ENCODE results near the gene CLK4.

Gene CLK4

GRCh38 chr5:178606269-178606668 is 20.6 kb downstream of the CLK4 start:
- TF ChIP-seq, protein P1, sequence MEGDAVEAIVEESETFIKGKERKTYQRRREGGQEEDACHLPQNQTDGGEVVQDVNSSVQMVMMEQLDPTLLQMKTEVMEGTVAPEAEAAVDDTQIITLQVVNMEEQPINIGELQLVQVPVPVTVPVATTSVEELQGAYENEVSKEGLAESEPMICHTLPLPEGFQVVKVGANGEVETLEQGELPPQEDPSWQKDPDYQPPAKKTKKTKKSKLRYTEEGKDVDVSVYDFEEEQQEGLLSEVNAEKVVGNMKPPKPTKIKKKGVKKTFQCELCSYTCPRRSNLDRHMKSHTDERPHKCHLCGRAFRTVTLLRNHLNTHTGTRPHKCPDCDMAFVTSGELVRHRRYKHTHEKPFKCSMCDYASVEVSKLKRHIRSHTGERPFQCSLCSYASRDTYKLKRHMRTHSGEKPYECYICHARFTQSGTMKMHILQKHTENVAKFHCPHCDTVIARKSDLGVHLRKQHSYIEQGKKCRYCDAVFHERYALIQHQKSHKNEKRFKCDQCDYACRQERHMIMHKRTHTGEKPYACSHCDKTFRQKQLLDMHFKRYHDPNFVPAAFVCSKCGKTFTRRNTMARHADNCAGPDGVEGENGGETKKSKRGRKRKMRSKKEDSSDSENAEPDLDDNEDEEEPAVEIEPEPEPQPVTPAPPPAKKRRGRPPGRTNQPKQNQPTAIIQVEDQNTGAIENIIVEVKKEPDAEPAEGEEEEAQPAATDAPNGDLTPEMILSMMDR (IDR thresholded peaks at IDR 0.05): no peak
- Histone ChIP-seq H3K4me1 (ENCODE audit: control insufficient read depth in 1 of 2, insufficient read depth in 1 of 2, low read depth in 1 of 2, low read length in 1 of 2) (no peaks in the 10 kb centered on the region), H3K36me3 (peaks cover 100% of the 10 kb centered on the region), H3K27me3 (no peaks in the 10 kb centered on the region), H3K9me3 (no peaks in the 10 kb centered on the region), H3K27ac (peak overlapping the region; percentile 34), H3K4me3 (ENCODE audit: low read depth in 1 of 2, low read length in 1 of 2) (no peak overlapping the region)

GRCh38 chr5:178605788-178606187 is 21.1 kb downstream of the CLK4 start:
- peaks cover 98% of the 10 kb centered on the region for H3K36me3 ChIP-seq
- H3K27ac ChIP-seq: peak overlapping the region; percentile 35
- TF ChIP-seq, protein P1 (IDR thresholded peaks at IDR 0.05): no peak
- no peaks in the 10 kb centered on the region for H3K4me1 ChIP-seq (ENCODE audit: control insufficient read depth in 1 of 2, insufficient read depth in 1 of 2, low read depth in 1 of 2, low read length in 1 of 2)
- H3K4me3 ChIP-seq (ENCODE audit: low read depth in 1 of 2, low read length in 1 of 2): no peak overlapping the region
- H3K27me3 ChIP-seq: no peaks in the 10 kb centered on the region
- no peaks in the 10 kb centered on the region for H3K9me3 ChIP-seq

- TF ChIP-seq, protein P1 (IDR thresholded peaks at IDR 0.05): no peak
- H3K4me1 ChIP-seq (ENCODE audit: control insufficient read depth in 1 of 2, insufficient read depth in 1 of 2, low read depth in 1 of 2, low read length in 1 of 2): no peaks in the 10 kb centered on the region
- no peaks in the 10 kb centered on the region for H3K9me3 ChIP-seq
Measured at GRCh38 chr5:178602752-178603151, 24.1 kb downstream of the CLK4 start.

DNA sequence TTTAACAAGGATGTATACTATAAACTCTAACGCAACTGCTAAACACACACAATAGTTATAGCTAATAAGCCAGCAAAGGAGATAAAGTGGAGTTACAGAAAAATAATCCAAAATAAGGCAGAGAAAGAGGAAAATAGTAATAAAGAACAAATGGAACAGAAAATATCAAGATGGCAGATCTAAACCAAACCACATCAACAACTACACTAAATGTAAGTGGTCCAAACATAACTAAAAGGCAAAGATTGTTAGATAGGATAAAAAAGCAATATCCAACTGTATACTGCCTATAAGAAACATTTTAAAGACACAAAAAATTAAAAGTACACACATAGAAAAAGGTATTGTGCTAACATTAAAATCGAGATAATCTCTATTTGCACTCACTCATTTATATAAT is 31.1 kb downstream of the CLK4 start:
- H3K27me3 ChIP-seq: peaks cover 4% of the 10 kb centered on the region
- H3K36me3 ChIP-seq: peaks cover 18% of the 10 kb centered on the region
- H3K4me3 ChIP-seq (ENCODE audit: low read depth in 1 of 2, low read length in 1 of 2): no peak overlapping the region
- no peak overlapping the region for H3K27ac ChIP-seq
- peaks cover 3 to 4% of the 10 kb centered on the region in 2 experiments for H3K4me1 ChIP-seq (ENCODE audit: control insufficient read depth in 1 of 2, insufficient read depth in 1 of 2, low read depth in 1 of 2, low read length in 1 of 2)
- H3K9me3 ChIP-seq: no peaks in the 10 kb centered on the region
- TF ChIP-seq, protein P1 (IDR thresholded peaks at IDR 0.05): no peak

More at GRCh38 chr5:178602752-178603151, 24.1 kb downstream of the CLK4 start:
- no peaks in the 10 kb centered on the region for H3K27me3 ChIP-seq
- no peak overlapping the region for H3K4me3 ChIP-seq (ENCODE audit: low read depth in 1 of 2, low read length in 1 of 2)
- peaks cover 78% of the 10 kb centered on the region for H3K36me3 ChIP-seq
- H3K27ac ChIP-seq: no peak overlapping the region

DNA sequence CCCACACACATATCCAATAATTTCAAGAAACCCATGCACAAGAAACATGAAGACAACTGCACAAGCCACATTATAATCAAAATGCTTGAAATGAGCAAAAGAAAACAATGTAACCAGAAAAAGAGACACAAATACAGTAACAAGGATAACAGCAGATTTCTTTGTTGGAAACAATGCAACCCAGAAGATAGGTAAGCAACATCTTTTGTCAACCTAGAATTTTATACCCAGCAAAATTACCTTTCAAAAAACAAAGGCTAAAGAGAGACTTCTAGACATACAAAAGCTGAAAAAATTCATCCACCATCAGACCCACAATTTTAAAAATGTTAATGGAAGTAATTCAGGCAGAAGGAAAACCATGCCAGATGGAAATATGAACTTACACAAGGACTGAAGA is 31.7 kb downstream of the CLK4 start:
- Histone ChIP-seq H3K36me3 (peaks cover 12% of the 10 kb centered on the region), H3K9me3 (no peaks in the 10 kb centered on the region), H3K4me3 (ENCODE audit: low read depth in 1 of 2, low read length in 1 of 2) (no peak overlapping the region), H3K27me3 (peaks cover 10% of the 10 kb centered on the region), H3K4me1 (ENCODE audit: control insufficient read depth in 1 of 2, insufficient read depth in 1 of 2, low read depth in 1 of 2, low read length in 1 of 2) (peaks cover 7 to 9% of the 10 kb centered on the region in 2 experiments), H3K27ac (no peak overlapping the region)
- TF ChIP-seq, protein P1 (IDR thresholded peaks at IDR 0.05): no peak

All from neutrophil (primary cell).